Suprapubic skin (tissue), 4 donors: ENCODE data around the gene SLC46A1. TPM values are rescaled to one million over a fixed set of nuclear protein-coding genes. Genes with fewer than 3 reads are reported as not detected.

Source experiments
- DNase-seq, 2 donors: peaks; one replicate each; pipeline ENCODE4 v3.0.0-alpha.2; 2019; ENCODE audit warnings: low spot score in 2 of 2
- H3K27ac ChIP-seq: fragments of 200-600 bp; sonication (generic); one replicate; pipeline ENCODE4 v1.5.1; 2019
- H3K27me3 ChIP-seq: fragments of 200-600 bp; sonication (generic); one replicate; pipeline ENCODE4 v1.5.1; 2019
- H3K36me3 ChIP-seq: fragments of 200-600 bp; sonication (generic); one replicate; pipeline ENCODE4 v1.5.1; 2019
- H3K4me1 ChIP-seq: fragments of 200-600 bp; sonication (generic); one replicate; pipeline ENCODE4 v1.5.1; 2019
- H3K4me3 ChIP-seq: fragments of 200-600 bp; sonication (generic); one replicate; pipeline ENCODE4 v1.5.1; 2019; ENCODE audit warnings: mild to moderate bottlenecking
- H3K9me3 ChIP-seq: fragments of 200-600 bp; sonication (generic); one replicate; pipeline ENCODE4 v1.5.1; 2019
- EP300 ChIP-seq: sonication (generic); formaldehyde crosslinking; IDR thresholded peaks from one replicate; pipeline ENCODE4 v1.6.1; 2017; ENCODE audit warnings: antibody characterized with exemption
- POLR2A ChIP-seq, 2 donors: fragments of 450-650 bp; IDR thresholded peaks; one replicate each; pipeline ENCODE4 v1.6.1; 2017; ENCODE audit warnings: antibody characterized with exemption in 2 of 2, mild to moderate bottlenecking in 2 of 2, moderate library complexity in 2 of 2
- POLR2AphosphoS5 ChIP-seq, 3 donors: sonication (generic); formaldehyde crosslinking; IDR thresholded peaks; one replicate each; pipeline ENCODE4 v1.6.1; 2017; ENCODE audit warnings: antibody characterized with exemption in 3 of 3
- WGBS: methylation state at CpG from one replicate; pipeline ENCODE4 v1.1.5; 2018; 5-methylcytosine and 5-hydroxymethylcytosine counted together
- total RNA-seq, 4 donors: library from RNA; depleted of rRNA; stranded (reverse); fragments of >200 nt; gene quantifications; one replicate each; pipeline ENCODE4 v1.1.0, GENCODE V29; 2016
- TF ChIP-seq, protein P1 (sequence below), 2 donors: fragments of 200-600 bp in 1 of 2; fragments of 450-650 bp in 1 of 2; sonication (generic) in 1 of 2; IDR thresholded peaks; one replicate each; pipeline ENCODE4 v1.5.1; 2016 to 2019; ENCODE audit warnings: antibody characterized with exemption in 2 of 2, mild to moderate bottlenecking in 1 of 2, moderate library complexity in 1 of 2

The SLC46A1 gene
- total RNA-seq, 4 donors from 2014 or later = 2.1 to 8.5 (median 3.5) TPM

DNA sequence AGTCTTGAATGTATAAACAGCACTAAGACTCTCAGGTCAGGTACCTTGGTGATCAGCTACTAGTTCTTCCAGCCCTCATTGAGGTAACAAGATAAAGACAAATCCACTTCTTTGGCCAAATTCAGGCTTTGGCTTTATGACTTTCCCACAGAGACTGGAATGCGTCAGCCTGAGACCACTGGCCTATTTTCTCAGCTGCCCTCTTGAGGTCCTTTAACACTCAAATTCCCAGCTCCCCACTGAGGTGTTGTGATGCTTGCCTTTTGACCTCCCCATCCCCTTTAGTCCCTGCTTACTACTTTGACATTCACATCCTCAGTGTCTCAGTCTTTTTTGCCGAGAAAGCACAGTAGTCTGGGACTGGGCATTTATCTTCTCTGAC, 59.8 kb downstream of the SLC46A1 start:
- Histone ChIP-seq H3K4me1 (peaks cover 11% of the 10 kb centered on the region), H3K27me3 (no peaks in the 10 kb centered on the region), H3K27ac (no peak overlapping the region), H3K36me3 (peaks cover 100% of the 10 kb centered on the region), H3K4me3 (no peak overlapping the region), H3K9me3 (no peaks in the 10 kb centered on the region)
- 91% methylated on average over 2 of the region's 2 CpGs for WGBS
- TF ChIP-seq, protein P1, sequence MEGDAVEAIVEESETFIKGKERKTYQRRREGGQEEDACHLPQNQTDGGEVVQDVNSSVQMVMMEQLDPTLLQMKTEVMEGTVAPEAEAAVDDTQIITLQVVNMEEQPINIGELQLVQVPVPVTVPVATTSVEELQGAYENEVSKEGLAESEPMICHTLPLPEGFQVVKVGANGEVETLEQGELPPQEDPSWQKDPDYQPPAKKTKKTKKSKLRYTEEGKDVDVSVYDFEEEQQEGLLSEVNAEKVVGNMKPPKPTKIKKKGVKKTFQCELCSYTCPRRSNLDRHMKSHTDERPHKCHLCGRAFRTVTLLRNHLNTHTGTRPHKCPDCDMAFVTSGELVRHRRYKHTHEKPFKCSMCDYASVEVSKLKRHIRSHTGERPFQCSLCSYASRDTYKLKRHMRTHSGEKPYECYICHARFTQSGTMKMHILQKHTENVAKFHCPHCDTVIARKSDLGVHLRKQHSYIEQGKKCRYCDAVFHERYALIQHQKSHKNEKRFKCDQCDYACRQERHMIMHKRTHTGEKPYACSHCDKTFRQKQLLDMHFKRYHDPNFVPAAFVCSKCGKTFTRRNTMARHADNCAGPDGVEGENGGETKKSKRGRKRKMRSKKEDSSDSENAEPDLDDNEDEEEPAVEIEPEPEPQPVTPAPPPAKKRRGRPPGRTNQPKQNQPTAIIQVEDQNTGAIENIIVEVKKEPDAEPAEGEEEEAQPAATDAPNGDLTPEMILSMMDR (IDR thresholded peaks at IDR 0.05) = no peak
- TF ChIP-seq POLR2A (IDR thresholded peaks at IDR 0.05) (no peak), POLR2AphosphoS5 (IDR thresholded peaks at IDR 0.05) (no peak), EP300 (no peak)
- no peak for DNase-seq

DNA sequence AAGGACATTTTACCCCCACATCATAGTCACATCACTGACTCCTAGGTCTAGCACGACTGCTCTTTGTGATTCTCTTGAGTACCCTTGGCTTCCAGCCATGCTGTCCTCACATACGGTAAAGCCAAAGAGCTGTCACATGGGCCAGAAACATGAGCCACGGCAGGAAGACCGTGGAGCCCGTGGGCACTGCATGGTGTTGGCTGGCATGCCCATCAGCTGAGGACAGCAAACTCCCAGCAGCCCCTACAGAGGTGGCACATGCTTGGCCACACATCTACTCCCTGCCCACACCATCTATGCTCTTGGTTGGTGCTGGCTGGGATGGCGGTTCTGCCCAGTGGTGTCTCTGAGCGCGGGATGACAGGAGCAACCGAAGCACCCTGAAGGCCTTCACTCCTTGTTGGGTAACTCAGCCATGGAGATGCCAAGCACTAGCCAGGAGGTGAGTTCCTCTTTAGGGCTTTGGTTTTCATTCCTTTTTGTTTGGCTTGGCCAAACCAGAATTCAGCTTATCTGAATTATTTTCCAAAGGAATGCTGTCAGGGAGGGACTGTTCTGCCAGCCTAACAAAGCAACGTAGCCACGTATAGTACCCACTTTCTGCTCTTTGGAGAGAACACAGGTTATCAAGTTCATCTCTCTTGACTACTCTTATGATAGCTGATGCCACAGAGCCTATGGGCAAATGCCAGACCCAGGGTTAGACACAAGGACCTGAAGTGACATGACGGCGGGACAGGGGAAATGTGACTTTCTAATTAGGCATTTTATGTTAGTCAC, 60.4 kb downstream of the SLC46A1 start:
- DNase-seq = no peak
- H3K27ac ChIP-seq = no peak overlapping the region
- peaks cover 100% of the 10 kb centered on the region for H3K36me3 ChIP-seq

More for the DNA sequence above, 60.4 kb downstream of the SLC46A1 start:
- Histone ChIP-seq H3K9me3 (no peaks in the 10 kb centered on the region), H3K4me1 (peaks cover 11% of the 10 kb centered on the region), H3K27me3 (no peaks in the 10 kb centered on the region), H3K4me3 (no peak overlapping the region)
- WGBS = 70% methylated on average over 11 of the region's 13 CpGs
- TF ChIP-seq POLR2A (IDR thresholded peaks at IDR 0.05) (no peak), POLR2AphosphoS5 (IDR thresholded peaks at IDR 0.05) (no peak), EP300 (no peak)
- TF ChIP-seq, protein P1 (IDR thresholded peaks at IDR 0.05) = no peak

Other genes starting within 250 kb of the SLC46A1 start
- 10 to 100 TPM; 15.4 to 28.2 (median 20.9) TPM for gene TMEM97, start 87.0 kb downstream of the SLC46A1 start, total RNA-seq
- 10 to 100 TPM; 31.5 to 52.1 (median 32.9) TPM for gene IFT20, start 70.7 kb downstream of the SLC46A1 start, total RNA-seq
- gene TNFAIP1, start 70.5 kb downstream of the SLC46A1 start, total RNA-seq = 10 to 100 TPM; 51.5 to 81.3 (median 66.4) TPM
- 100 to 1,000 TPM in 1 of 4 donors, 10 to 100 TPM in 3; 52.9 to 103 (median 86.0) TPM for gene POLDIP2, start 48.7 kb downstream of the SLC46A1 start, total RNA-seq
- not detected for gene SEBOX, start 41.0 kb downstream of the SLC46A1 start, total RNA-seq
- gene VTN, start 35.9 kb downstream of the SLC46A1 start, total RNA-seq = 1 to 10 TPM in 1 of 4 donors, under 1 TPM in 2, not detected in 1; 0.42 to 4.2 (median 0.42) TPM
- 10 to 100 TPM in 2 of 4 donors, 1 to 10 TPM in 2; 4.0 to 17.7 (median 11.6) TPM for gene SARM1, start 34.5 kb downstream of the SLC46A1 start, total RNA-seq
- 10 to 100 TPM in 3 of 4 donors, 1 to 10 TPM in 1; 9.7 to 22.0 (median 14.8) TPM for gene SLC13A2, start 67.4 kb upstream of the SLC46A1 start, total RNA-seq
- gene FOXN1, start 100.1 kb upstream of the SLC46A1 start, total RNA-seq = 10 to 100 TPM; 37.4 to 48.3 (median 38.3) TPM
- gene UNC119, start 146.4 kb upstream of the SLC46A1 start, total RNA-seq = 10 to 100 TPM; 29.0 to 36.2 (median 32.6) TPM
- 10 to 100 TPM; 38.1 to 76.4 (median 59.2) TPM for gene PIGS, start 165.3 kb upstream of the SLC46A1 start, total RNA-seq
- gene ALDOC, start 170.7 kb upstream of the SLC46A1 start, total RNA-seq = 100 to 1,000 TPM in 1 of 4 donors, 10 to 100 TPM in 3; 33.0 to 103 (median 62.6) TPM
- gene SPAG5, start 192.8 kb upstream of the SLC46A1 start, total RNA-seq = 10 to 100 TPM in 1 of 4 donors, 1 to 10 TPM in 3; 5.7 to 13.5 (median 7.0) TPM
- 10 to 100 TPM in 3 of 4 donors, 1 to 10 TPM in 1; 3.5 to 43.7 (median 15.2) TPM for gene RSKR, start 208.0 kb upstream of the SLC46A1 start, total RNA-seq
- gene BLTP2, start 238.9 kb upstream of the SLC46A1 start, total RNA-seq = 100 to 1,000 TPM in 3 of 4 donors, 10 to 100 TPM in 1; 82.7 to 139 (median 125) TPM